GM12892 (cell line): ENCODE measurements around the gene CHURC1.

Experiments used
- POLR2A ChIP-seq: IDR thresholded peaks from 2 replicates; pipeline ENCODE4 v1.6.1; 2011; ENCODE audit warnings: low read depth, low read length, control low read depth
- POLR2AphosphoS5 ChIP-seq: IDR thresholded peaks from 2 replicates; pipeline ENCODE4 v1.6.1; 2011; ENCODE audit warnings: low read depth, low read length, control low read depth
- TAF1 ChIP-seq: IDR thresholded peaks from 2 replicates; pipeline ENCODE4 v1.6.1; 2011; ENCODE audit warnings: low read depth, mild to moderate bottlenecking, control low read depth, low read length, borderline replicate concordance

DNA sequence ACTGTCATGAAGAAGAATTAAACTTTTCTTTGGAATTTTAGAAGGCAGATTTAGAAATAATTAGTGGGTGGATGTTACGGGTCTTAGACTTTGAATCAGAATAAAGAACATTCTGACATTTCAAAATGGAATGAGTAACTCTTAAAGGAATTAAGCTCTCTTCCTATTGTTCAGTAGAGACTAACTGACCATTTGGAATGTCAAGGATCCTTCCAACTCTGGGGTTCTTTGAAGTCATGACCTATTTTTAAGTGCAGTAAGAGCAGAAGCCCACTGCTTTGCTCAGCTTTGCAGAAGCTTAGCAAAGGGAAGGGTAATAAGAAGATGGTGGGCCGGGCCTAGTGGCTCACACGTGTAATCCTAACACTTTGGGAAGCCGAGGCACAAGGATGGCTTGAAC, 4.0 kb downstream of the CHURC1 start:
- TF ChIP-seq POLR2A (no peak), TAF1 (no peak), POLR2AphosphoS5 (no peak)
